Parathyroid adenoma (tissue), 2 donors: ENCODE measurements around the gene RAD9A.

Experiments used
- H2AFZ ChIP-seq: fragments of 300-600 bp; sonication (generic); one replicate; pipeline ENCODE4 v1.7.0; 2017; ENCODE audit warnings: antibody characterized with exemption, mild to moderate bottlenecking
- H3K27ac ChIP-seq: fragments of 300-600 bp; sonication (generic); one replicate; pipeline ENCODE4 v1.7.0; 2017
- H3K27me3 ChIP-seq: fragments of 300-600 bp; sonication (generic); one replicate; pipeline ENCODE4 v1.7.0; 2017; ENCODE audit warnings: low read length; ENCODE audit not compliant: control insufficient read depth, insufficient read depth
- H3K36me3 ChIP-seq: fragments of 300-600 bp; sonication (generic); one replicate; pipeline ENCODE4 v1.7.0; 2017; ENCODE audit warnings: low read length; ENCODE audit not compliant: control insufficient read depth, insufficient read depth
- H3K4me1 ChIP-seq: fragments of 300-600 bp; sonication (generic); one replicate; pipeline ENCODE4 v1.7.0; 2017; ENCODE audit warnings: control low read depth
- H3K4me2 ChIP-seq: fragments of 300-600 bp; sonication (generic); one replicate; pipeline ENCODE4 v1.7.0; 2017; ENCODE audit warnings: low read length
- H3K4me3 ChIP-seq: fragments of 300-600 bp; sonication (generic); one replicate; pipeline ENCODE4 v1.7.0; 2017; ENCODE audit warnings: low read depth, low read length
- H3K79me2 ChIP-seq: fragments of 300-600 bp; sonication (generic); one replicate; pipeline ENCODE4 v1.7.0; 2017; ENCODE audit warnings: control low read depth
- H3K9ac ChIP-seq: fragments of 300-600 bp; sonication (generic); one replicate; pipeline ENCODE4 v1.7.0; 2017; ENCODE audit warnings: mild to moderate bottlenecking
- H3K9me3 ChIP-seq: fragments of 300-600 bp; sonication (generic); one replicate; pipeline ENCODE4 v1.7.0; 2017; ENCODE audit warnings: low read length; ENCODE audit not compliant: control insufficient read depth
- TF ChIP-seq, protein P1 (sequence below): fragments of 300-600 bp; sonication (generic); IDR thresholded peaks from one replicate; pipeline ENCODE4 v1.7.0; 2017; ENCODE audit warnings: antibody characterized with exemption, mild to moderate bottlenecking
- donor health status: primary hyperparathyroidism.

Gene RAD9A

GRCh38 chr11:67387069-67387468 is 4.7 kb upstream of the RAD9A start:
- no peaks in the 10 kb centered on the region for H3K27me3 ChIP-seq
- no peaks in the 10 kb centered on the region for H3K79me2 ChIP-seq
- H3K4me3 ChIP-seq, result no peak overlapping the region
- H3K4me2 ChIP-seq, result no peak overlapping the region
- H3K27ac ChIP-seq, result no peak overlapping the region
- H3K9me3 ChIP-seq, result no peaks in the 10 kb centered on the region
- no peak overlapping the region for H3K9ac ChIP-seq
- TF ChIP-seq, protein P1, sequence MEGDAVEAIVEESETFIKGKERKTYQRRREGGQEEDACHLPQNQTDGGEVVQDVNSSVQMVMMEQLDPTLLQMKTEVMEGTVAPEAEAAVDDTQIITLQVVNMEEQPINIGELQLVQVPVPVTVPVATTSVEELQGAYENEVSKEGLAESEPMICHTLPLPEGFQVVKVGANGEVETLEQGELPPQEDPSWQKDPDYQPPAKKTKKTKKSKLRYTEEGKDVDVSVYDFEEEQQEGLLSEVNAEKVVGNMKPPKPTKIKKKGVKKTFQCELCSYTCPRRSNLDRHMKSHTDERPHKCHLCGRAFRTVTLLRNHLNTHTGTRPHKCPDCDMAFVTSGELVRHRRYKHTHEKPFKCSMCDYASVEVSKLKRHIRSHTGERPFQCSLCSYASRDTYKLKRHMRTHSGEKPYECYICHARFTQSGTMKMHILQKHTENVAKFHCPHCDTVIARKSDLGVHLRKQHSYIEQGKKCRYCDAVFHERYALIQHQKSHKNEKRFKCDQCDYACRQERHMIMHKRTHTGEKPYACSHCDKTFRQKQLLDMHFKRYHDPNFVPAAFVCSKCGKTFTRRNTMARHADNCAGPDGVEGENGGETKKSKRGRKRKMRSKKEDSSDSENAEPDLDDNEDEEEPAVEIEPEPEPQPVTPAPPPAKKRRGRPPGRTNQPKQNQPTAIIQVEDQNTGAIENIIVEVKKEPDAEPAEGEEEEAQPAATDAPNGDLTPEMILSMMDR, result no peak
- H3K4me1 ChIP-seq, result no peaks in the 10 kb centered on the region
- no peak overlapping the region for H2AFZ ChIP-seq
- no peaks in the 10 kb centered on the region for H3K36me3 ChIP-seq

GRCh38 chr11:67387518-67387917 is 4.3 kb upstream of the RAD9A start:
- no peak overlapping the region for H3K9ac ChIP-seq
- H3K4me3 ChIP-seq, result no peak overlapping the region
- H3K9me3 ChIP-seq, result no peaks in the 10 kb centered on the region
- no peak overlapping the region for H3K27ac ChIP-seq
- no peaks in the 10 kb centered on the region for H3K27me3 ChIP-seq
- TF ChIP-seq, protein P1, result no peak
- no peaks in the 10 kb centered on the region for H3K36me3 ChIP-seq
- no peaks in the 10 kb centered on the region for H3K4me1 ChIP-seq
- H2AFZ ChIP-seq, result no peak overlapping the region
- no peak overlapping the region for H3K4me2 ChIP-seq
- H3K79me2 ChIP-seq, result no peaks in the 10 kb centered on the region

DNA sequence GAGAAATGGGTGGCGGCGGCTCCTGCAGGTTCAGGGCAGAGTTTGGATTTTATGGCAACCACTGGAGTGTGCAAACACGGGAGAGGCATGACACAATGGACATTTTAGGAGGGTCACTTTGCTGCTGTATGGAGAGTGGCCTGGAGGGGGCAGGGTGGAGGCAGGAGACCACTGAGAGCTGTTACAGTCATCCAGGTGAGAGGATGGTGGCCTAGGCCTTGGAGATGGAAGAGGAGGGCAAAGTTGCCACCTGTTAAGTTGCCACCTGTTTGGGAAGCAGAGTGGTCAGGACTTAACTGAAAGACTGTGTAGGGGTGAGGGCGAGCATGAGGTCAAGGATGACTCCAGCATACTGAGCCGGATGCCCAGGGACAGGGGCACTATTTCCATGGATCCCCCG is 2.3 kb upstream of the RAD9A start:
- Histone ChIP-seq H3K4me1 (no peaks in the 10 kb centered on the region), H3K9ac (no peak overlapping the region), H3K36me3 (no peaks in the 10 kb centered on the region), H3K27me3 (no peaks in the 10 kb centered on the region), H3K4me2 (no peak overlapping the region), H2AFZ (no peak overlapping the region), H3K4me3 (no peak overlapping the region), H3K79me2 (no peaks in the 10 kb centered on the region), H3K9me3 (no peaks in the 10 kb centered on the region), H3K27ac (no peak overlapping the region)
- TF ChIP-seq, protein P1, result peak; percentile 26

DNA sequence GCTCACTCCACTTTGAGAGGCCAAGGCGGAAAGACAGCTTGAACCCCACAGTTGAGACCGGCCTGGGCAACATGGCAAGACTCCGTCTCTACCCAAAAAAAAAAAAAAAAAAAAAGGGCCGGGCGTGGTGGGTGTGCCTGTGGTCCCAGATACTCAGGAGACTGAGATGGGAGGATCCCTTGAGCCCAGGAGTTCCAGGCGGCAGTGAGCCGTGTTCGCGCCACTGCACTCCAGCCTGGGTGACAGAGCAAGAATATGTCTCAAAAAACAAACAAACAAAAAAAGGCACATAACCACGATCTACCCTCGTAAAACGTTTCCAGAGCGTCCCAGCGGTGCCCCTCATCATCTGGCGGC is 861 bp upstream of the RAD9A start:
- peak overlapping the region; percentile 81 for H3K4me3 ChIP-seq
- H3K27me3 ChIP-seq, result no peaks in the 10 kb centered on the region
- peak overlapping the region; percentile 88 for H2AFZ ChIP-seq
- H3K4me1 ChIP-seq, result no peaks in the 10 kb centered on the region
- peak overlapping the region; percentile 19 for H3K9ac ChIP-seq
- H3K79me2 ChIP-seq, result no peaks in the 10 kb centered on the region
- peak overlapping the region; percentile 64 for H3K27ac ChIP-seq
- no peaks in the 10 kb centered on the region for H3K9me3 ChIP-seq
- TF ChIP-seq, protein P1, result no peak
- no peaks in the 10 kb centered on the region for H3K36me3 ChIP-seq
- peak overlapping the region; percentile 85 for H3K4me2 ChIP-seq

GRCh38 chr11:67392183-67392715 is 463 bp downstream of the RAD9A start:
- H3K4me1 ChIP-seq, result no peaks in the 10 kb centered on the region
- no peaks in the 10 kb centered on the region for H3K9me3 ChIP-seq
- H3K27me3 ChIP-seq, result no peaks in the 10 kb centered on the region
- no peaks in the 10 kb centered on the region for H3K36me3 ChIP-seq
- TF ChIP-seq, protein P1, result no peak
- peak overlapping the region; percentile 88 for H2AFZ ChIP-seq
- peak overlapping the region; percentile 25 for H3K27ac ChIP-seq
- peak overlapping the region; percentile 81 for H3K4me3 ChIP-seq
- H3K9ac ChIP-seq, result peak overlapping the region; percentile 28
- peak overlapping the region; percentile 85 for H3K4me2 ChIP-seq
- H3K79me2 ChIP-seq, result no peaks in the 10 kb centered on the region
